Muscle layer of duodenum (tissue), 2 donors: ENCODE results near the gene CRB3.

ENCODE experiments used
- H3K27ac ChIP-seq: one replicate; pipeline ENCODE4 v1.7.0; 2013; ENCODE audit warnings: mild to moderate bottlenecking, low read length
- H3K27me3 ChIP-seq: one replicate; pipeline ENCODE4 v1.7.0; 2013; ENCODE audit warnings: low read depth, mild to moderate bottlenecking, control low read depth, low read length
- H3K36me3 ChIP-seq, 2 donors: one replicate each; pipeline ENCODE4 v1.7.0; 2013; ENCODE audit warnings: low read length in 2 of 2, control low read depth in 1 of 2, mild to moderate bottlenecking in 1 of 2; ENCODE audit not compliant: insufficient read depth in 2 of 2, control insufficient read depth in 1 of 2
- H3K4me1 ChIP-seq, 2 donors: one replicate each; pipeline ENCODE4 v1.7.0; 2013; ENCODE audit warnings: low read length in 2 of 2, mild to moderate bottlenecking in 2 of 2, control low read depth in 1 of 2, moderate library complexity in 1 of 2; ENCODE audit not compliant: insufficient read depth in 2 of 2, control insufficient read depth in 1 of 2
- H3K4me3 ChIP-seq, 2 donors: one replicate each; pipeline ENCODE4 v1.7.0; 2013; ENCODE audit warnings: low read length in 2 of 2, low read depth in 1 of 2, mild to moderate bottlenecking in 1 of 2
- H3K9me3 ChIP-seq, 2 donors: one replicate each; pipeline ENCODE4 v1.7.0; 2013; ENCODE audit warnings: low read length in 2 of 2, control low read depth in 1 of 2, mild to moderate bottlenecking in 1 of 2; ENCODE audit not compliant: control insufficient read depth in 1 of 2
- donor health status: healthy.

The CRB3 gene

DNA sequence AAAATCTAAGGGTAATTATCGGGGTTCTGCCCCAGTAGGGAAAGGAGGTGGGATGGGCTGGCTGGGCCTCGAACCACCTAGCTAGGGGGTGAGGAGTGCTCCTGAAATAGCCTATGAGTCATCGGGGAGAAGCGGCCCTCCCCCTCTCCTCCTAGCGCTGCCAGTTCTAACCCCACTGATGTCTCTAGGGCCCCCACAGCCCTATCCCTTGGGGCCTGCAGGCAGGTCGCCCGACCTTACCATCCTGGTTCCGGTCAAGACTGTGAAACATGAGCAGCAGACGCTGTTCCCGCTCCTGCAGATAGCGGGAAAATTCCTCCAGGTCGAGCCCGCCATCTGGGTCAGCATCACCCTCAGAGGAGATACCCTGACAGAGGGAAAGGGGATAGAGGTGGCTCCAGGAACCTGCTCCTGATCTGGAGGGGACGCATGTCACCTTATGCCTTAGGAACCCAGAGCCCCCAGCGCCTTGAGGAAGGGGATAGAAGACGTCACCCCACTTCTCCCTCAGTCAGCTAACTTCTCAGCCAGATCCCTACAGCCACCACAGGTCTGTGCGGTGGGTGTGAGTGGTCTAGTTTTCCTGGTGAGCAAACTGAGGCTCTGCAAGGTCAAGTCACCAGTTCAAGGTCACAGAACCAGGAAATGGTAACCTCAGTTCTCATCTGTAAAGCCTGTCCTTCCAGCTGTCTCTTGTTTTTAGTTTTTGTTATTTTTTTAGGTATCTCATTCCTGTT, 5.9 kb upstream of the CRB3 start:
- Histone ChIP-seq H3K27me3 (no peaks in the 10 kb centered on the region), H3K4me1 (peaks cover 0 to 15% of the 10 kb centered on the region in 2 donors), H3K9me3 (peaks cover 0 to 15% of the 10 kb centered on the region in 2 donors), H3K27ac (no peak overlapping the region), H3K36me3 (peaks cover 6 to 36% of the 10 kb centered on the region in 2 donors), H3K4me3 (peak overlapping the region; percentile 53 to 84)

DNA sequence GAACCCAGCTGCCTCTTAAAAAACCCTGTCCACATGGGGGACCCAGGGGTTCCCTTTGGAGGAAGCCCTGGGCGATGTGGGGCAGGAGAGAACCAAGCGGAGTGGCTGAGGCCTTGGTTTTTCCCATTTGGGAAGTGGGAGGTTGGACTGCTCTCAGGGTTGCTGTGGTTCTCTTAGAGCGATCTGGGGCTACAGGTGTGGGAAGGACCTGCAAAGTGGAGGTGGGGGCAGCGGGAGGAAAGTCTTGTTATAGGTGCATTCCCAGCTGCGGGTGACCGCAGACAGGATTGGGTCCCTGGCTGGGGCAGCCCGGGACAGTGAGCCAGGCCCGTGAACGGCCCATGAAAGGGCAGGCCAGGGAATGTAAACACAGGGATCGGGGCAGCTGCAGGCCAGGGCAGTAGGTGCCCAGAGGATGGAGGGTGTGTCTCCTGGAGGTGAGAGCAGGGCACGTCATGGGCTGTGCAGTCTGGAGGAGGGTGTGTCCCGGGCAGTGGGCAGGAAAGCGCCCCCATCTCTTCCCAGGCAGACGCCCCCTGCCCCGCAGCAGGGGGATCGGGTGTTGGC, 5.3 kb upstream of the CRB3 start:
- H3K4me1 ChIP-seq, result peaks cover 0 to 15% of the 10 kb centered on the region in 2 donors
- peak overlapping the region; percentile 53 to 84 for H3K4me3 ChIP-seq
- peaks cover under 1% of the 10 kb centered on the region for H3K27me3 ChIP-seq
- H3K9me3 ChIP-seq, result peaks cover 0 to 11% of the 10 kb centered on the region in 2 donors
- no peak overlapping the region for H3K27ac ChIP-seq
- peaks cover 5 to 30% of the 10 kb centered on the region in 2 donors for H3K36me3 ChIP-seq

DNA sequence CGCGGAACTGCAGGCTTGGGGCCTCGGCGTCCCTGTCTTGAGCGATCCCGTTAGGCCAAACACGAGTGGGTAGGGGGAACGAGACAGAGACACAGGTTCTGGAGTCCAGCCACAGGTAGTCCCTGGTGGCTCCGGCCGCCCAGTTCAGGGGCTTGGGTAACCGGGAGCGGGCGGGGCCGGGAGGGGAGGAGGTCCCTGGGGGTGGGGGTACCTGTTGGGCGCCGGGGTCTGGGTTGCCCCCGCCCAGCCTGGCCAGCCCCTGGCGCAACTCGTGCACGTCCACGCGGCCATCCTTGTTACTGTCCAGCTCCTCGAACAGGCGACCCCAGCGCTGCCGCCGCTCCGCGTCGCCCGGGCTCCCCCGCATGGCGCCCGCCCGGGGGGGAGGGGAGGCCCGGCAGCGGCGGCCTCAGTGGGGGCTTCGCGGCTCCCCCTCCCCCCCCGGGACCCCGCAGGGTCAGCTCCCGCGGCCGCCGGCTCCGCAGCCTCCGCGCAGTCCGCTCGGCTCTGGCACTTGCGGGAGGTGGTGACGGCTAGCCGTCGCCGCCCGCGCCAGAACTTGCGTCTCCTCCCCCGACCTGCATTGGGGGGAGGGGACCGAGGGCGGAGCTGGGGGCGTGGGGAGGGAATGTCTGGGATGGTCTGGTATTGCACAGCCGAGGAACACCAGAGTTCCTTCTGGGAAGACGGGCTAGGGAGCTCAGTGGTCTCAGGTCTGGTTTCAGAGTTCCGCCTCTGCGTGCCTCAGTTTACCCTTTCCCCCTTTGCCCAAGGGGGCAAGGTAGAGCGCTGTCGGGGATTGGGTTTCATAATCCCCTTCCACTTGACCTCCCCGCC, 4.6 kb upstream of the CRB3 start, which contains the start of gene SLC25A23:
Gene SLC25A23, minus strand, starts transcription at position 531 of the 837 bp plus-strand sequence. Its CDS starts 164 bp downstream, at position 367.
- Histone ChIP-seq H3K27ac (peak within 1 kb of the TSS; percentile 45), H3K4me3 (peak within 1 kb of the TSS; percentile 81 to 84), H3K36me3 (peaks cover 0 to 23% of the 10 kb centered on the region in 2 donors), H3K9me3 (peaks cover 0 to 4% of the 10 kb centered on the region in 2 donors), H3K4me1 (peaks cover 0 to 15% of the 10 kb centered on the region in 2 donors), H3K27me3 (peaks cover 3% of the 10 kb centered on the region)

DNA sequence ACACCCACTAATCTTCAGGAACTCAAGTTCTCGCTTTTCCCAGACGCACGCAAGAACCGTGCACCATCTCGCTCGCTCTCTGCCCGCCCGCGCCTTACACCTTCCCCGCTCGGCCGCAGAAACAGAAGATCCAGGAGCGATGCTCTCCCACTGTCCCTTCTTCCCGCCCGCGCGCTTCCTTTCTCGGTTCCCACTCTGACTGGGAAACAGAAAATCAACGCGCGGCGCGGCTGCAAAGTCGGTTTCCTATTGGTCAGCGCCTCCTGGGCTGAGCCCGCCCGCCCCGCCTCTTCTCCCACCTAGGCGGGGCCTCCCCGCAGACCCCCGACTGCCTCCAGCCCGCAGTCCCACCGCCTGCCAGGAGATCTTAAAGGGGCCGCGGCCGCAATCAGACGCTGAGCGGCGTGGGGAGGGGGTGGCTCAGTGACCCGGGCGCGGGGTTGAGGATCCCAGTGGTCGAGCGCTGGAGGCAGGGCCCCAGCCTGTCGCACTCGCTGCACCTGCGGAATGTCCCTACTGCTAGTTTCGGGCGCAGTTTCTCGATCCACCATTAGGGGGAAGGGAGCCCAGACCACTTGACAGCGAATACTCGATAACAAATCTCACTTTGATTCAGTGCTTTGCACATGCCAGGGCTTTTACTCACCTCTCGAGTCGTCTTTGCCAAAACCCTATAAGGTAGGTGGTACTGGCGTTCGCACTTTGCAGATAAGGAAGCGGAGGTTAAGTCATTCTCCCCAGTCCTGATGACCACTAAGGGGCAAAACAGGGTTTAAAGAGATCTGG, 3.8 kb upstream of the CRB3 start:
- peaks cover 0 to 15% of the 10 kb centered on the region in 2 donors for H3K36me3 ChIP-seq
- peak overlapping the region; percentile 81 to 84 for H3K4me3 ChIP-seq
- peak overlapping the region; percentile 45 for H3K27ac ChIP-seq
- H3K4me1 ChIP-seq, result peaks cover 0 to 15% of the 10 kb centered on the region in 2 donors
- H3K27me3 ChIP-seq, result peaks cover 3% of the 10 kb centered on the region
- H3K9me3 ChIP-seq, result no peaks in the 10 kb centered on the region

DNA sequence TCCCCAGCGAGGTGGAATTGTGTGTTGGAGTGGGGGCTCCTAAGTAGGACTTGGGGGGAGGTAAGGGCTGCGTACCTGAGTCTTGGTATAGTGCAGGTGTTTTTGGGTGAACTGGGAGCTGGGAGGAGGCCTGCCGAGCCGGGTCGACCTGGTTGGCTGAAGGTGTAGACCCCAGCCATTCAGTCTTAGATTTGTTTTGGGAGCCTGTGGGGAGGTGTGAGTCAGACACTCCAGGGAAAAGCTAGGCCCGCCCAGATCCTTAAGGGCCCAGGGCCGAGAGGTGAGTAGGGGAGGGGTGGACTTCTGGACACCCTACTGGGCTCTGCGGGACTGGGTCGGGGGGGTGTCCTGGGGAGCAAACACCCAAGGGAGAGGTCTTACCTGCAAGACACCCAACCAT, 935 bp downstream of the CRB3 start:
- H3K27ac ChIP-seq, result peak overlapping the region; percentile 63
- H3K4me1 ChIP-seq, result no peaks in the 10 kb centered on the region
- no peaks in the 10 kb centered on the region for H3K9me3 ChIP-seq
- peak overlapping the region in 1 of 2 donors; percentile 39 for H3K4me3 ChIP-seq
- no peaks in the 10 kb centered on the region for H3K36me3 ChIP-seq
- H3K27me3 ChIP-seq, result peaks cover 3% of the 10 kb centered on the region

DNA sequence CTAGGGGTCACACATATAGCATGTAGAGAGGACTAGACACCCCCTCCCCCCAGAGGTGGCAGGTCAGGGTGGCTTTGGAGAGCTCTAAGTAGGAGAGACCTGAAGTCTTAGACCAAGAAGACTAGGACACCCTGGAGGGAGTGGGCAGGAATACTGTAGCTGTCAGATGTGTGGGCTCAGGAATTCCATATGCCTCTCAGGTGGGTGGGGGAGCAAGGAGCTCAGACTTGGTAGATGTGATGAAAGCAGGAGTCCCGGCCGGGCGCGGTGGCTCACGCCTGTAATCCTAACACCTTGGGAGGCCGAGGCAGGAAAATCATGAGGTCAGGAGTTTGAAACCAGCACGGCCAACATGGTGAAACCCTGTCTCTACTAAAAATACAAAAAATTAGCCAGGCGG, 1.6 kb downstream of the CRB3 start:
- Histone ChIP-seq H3K27ac (no peak overlapping the region), H3K36me3 (no peaks in the 10 kb centered on the region), H3K9me3 (no peaks in the 10 kb centered on the region), H3K4me3 (no peak overlapping the region), H3K27me3 (peaks cover 3% of the 10 kb centered on the region), H3K4me1 (no peaks in the 10 kb centered on the region)

DNA sequence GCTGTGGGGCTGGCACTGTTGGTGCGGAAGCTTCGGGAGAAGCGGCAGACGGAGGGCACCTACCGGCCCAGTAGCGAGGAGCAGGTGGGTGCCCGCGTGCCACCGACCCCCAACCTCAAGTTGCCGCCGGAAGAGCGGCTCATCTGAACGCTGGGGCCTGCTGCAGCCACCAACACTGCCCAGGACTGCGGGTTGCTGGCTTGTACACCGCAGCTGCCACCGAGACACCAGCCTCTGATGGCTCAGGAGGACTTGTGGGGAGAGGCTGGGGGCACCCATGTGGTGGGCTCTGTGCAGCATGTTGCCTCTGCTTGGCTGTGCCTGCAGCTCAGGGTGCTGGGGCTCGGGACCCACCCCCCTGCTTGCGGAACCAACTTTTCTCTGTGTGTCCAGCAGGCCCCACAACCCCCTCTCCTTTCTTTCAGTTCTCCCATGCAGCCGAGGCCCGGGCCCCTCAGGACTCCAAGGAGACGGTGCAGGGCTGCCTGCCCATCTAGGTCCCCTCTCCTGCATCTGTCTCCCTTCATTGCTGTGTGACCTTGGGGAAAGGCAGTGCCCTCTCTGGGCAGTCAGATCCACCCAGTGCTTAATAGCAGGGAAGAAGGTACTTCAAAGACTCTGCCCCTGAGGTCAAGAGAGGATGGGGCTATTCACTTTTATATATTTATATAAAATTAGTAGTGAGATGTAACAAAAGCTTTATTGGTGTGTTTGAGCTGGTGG, 2.6 kb downstream of the CRB3 start:
- H3K4me3 ChIP-seq, result no peak overlapping the region
- H3K27me3 ChIP-seq, result peaks cover 3% of the 10 kb centered on the region
- no peaks in the 10 kb centered on the region for H3K9me3 ChIP-seq
- no peaks in the 10 kb centered on the region for H3K4me1 ChIP-seq
- no peak overlapping the region for H3K27ac ChIP-seq
- no peaks in the 10 kb centered on the region for H3K36me3 ChIP-seq

DNA sequence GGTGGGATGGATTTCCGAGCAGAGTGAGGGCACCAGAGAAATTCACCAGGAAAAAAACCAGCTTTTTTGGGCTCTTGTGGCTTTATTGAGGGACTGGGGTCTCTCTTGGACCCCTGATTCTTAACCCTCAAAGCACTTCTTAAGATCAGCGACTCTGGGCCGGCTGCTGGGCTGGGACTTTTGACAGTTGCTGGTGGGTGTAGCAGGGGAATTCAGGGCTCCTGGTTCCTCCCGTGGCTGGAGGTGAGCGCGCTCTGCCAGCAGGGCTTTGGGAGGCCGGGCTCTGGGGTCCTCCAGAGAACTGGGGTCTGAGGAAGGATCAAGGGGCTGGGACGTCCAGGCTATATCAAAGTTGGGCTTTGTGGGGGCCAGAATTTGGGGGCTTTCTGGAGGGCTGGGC, 3.3 kb downstream of the CRB3 start:
- Histone ChIP-seq H3K36me3 (no peaks in the 10 kb centered on the region), H3K4me3 (no peak overlapping the region), H3K27ac (no peak overlapping the region), H3K4me1 (no peaks in the 10 kb centered on the region), H3K9me3 (no peaks in the 10 kb centered on the region), H3K27me3 (peaks cover 3% of the 10 kb centered on the region)

DNA sequence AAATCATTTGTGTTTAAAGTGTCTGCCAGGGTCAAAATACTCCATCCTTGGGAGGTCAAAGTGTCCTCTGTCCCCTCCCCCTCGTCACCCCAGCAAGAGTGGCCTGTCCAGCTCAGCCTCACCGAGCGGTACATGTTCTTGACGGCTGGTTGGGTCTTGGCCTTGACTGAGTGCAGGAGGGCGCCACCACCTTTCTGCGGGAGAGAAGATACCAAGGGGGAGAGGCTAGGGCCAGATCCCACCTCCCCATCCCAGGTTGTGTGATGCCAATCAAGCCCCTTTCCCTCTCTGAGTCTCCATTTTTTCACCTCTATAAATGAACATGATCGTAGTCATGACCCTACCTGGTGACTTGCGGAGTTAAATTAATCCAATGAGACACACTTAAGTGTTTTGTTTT, 6.1 kb downstream of the CRB3 start:
- H3K36me3 ChIP-seq, result no peaks in the 10 kb centered on the region
- peaks cover under 1% of the 10 kb centered on the region for H3K27me3 ChIP-seq
- no peaks in the 10 kb centered on the region for H3K9me3 ChIP-seq
- no peak overlapping the region for H3K4me3 ChIP-seq
- no peaks in the 10 kb centered on the region for H3K4me1 ChIP-seq
- no peak overlapping the region for H3K27ac ChIP-seq

DNA sequence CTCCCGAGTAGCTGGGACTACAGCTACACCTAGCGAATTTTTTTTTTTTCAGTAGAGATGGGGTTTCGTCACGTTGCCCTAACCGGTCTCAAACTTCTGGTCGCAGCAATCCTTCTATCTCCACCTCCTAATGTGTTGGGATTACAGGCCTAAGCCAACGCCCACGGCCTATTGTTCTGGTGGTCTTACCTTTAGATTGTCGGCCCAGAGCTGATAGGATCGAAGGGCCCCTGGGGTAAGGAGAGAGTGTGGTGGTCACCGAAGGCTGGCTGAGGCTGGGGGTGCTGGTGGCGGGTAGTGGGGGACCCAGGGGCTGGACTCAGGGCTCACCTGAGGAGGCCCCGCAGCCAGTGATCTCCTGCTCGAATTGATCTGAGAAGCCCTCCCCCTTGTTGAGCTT, 7.0 kb downstream of the CRB3 start:
- Histone ChIP-seq H3K36me3 (no peaks in the 10 kb centered on the region), H3K4me3 (no peak overlapping the region), H3K27me3 (peaks cover 10% of the 10 kb centered on the region), H3K9me3 (no peaks in the 10 kb centered on the region), H3K27ac (no peak overlapping the region), H3K4me1 (peaks cover 0 to 8% of the 10 kb centered on the region in 2 donors)
